GM13976 (cell line): ENCODE measurements around the gene DISC1.

Experiments used
- DNase-seq: peaks from one replicate; pipeline ENCODE4 v3.0.0; 2012; ENCODE audit warnings: low spot score
- CTCF ChIP-seq: IDR thresholded peaks from 2 replicates; pipeline ENCODE4 v1.5.1; 2012; ENCODE audit warnings: borderline replicate concordance, mild to moderate bottlenecking; ENCODE audit not compliant: insufficient read depth; ENCODE audit errors: extremely low read depth, missing control alignments, control extremely low read depth
- in situ Hi-C: fragments of 300-500 bp; cut with MboI; formaldehyde crosslinking; loops from one replicate; pipeline ENCODE4 v1.12.0; 2022; ENCODE audit warnings: low sequenced_read_pairs, mixed read lengths, inconsistent platforms; ENCODE audit not compliant: unreplicated experiment

DISC1 gene

GRCh38 chr1:231923491-231924041, 297.0 kb downstream of the DISC1 start:
- in situ Hi-C loops = no loop called here
- no peak for TF ChIP-seq CTCF
- no peak for DNase-seq

GRCh38 chr1:231924180-231924579, 297.6 kb downstream of the DISC1 start:
- DNase-seq = no peak
- TF ChIP-seq CTCF = no peak
- in situ Hi-C loops = no loop called here

GRCh38 chr1:231925864-231926263, 299.3 kb downstream of the DISC1 start:
- TF ChIP-seq CTCF = no peak
- in situ Hi-C loops = no loop called here
- DNase-seq = no peak

GRCh38 chr1:231926340-231926739, 299.8 kb downstream of the DISC1 start:
- TF ChIP-seq CTCF = no peak
- in situ Hi-C loops = no loop called here
- no peak for DNase-seq

DNA sequence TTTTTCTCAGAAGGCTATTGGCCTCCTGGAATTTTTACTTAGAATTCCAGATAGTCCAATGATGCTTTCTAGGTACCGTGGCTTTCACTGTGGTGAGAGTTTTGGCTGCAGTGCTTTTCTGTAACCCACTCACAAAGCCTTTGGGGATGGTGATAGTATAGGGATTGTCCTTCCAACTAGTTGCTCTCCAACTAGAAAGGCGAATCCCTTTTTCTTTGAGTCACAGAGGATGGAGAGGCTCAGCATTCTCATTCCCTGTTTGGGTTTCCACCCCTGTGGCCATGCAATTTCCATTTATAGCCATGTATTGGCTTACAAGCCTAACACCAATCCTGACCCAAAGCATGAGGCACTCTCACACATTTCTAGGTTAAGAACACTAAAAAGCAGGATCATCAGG, 300.3 kb downstream of the DISC1 start:
- in situ Hi-C loops = no loop called here
- no peak for DNase-seq
- no peak for TF ChIP-seq CTCF

- in situ Hi-C loops = no loop called here
- DNase-seq = no peak
- no peak for TF ChIP-seq CTCF
Observed at GRCh38 chr1:231927431-231927830, 300.8 kb downstream of the DISC1 start.

DNA sequence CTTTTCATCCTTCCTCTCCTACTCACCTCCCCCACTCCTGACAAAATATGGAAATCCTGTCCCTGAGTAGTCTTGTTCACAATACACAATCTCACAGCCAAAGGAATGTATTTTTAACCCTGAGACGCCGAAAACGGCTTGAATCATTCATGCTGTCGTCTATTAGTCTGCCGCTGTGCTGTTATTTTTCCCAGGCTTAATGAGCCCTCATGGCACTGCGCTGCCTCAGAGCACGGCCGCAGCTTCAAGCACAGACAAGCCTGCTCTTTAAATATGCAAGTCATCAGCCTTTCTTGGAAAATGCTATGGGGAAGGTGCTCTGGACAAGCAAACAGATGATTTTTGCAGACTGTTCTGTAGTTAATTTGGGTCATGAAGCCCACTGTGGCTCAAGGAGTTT, 302.7 kb downstream of the DISC1 start:
- in situ Hi-C loops = no loop called here
- no peak for TF ChIP-seq CTCF
- no peak for DNase-seq
